Osteocyte (in vitro differentiated cells): ENCODE results near the gene EPS8L2. TPM values are rescaled to one million over a fixed set of nuclear protein-coding genes. Genes with fewer than 3 reads are reported as not detected.
A peak's percentile ranks its signal among the peaks of the same experiment; 100 is the strongest.

Experiments
- DNase-seq: peaks from one replicate; pipeline ENCODE4 v3.0.0; 2021; ENCODE audit warnings: mixed read lengths; ENCODE audit not compliant: unreplicated experiment; ENCODE audit errors: extremely low spot score
- H3K27ac Mint-ChIP-seq: one replicate; pipeline ENCODE4 v1.8.0; 2021; ENCODE audit warnings: mild to moderate bottlenecking, mixed read lengths; ENCODE audit not compliant: unreplicated experiment
- H3K27me3 Mint-ChIP-seq: one replicate; pipeline ENCODE4 v1.8.0; 2021; ENCODE audit warnings: mixed read lengths; ENCODE audit not compliant: unreplicated experiment
- H3K36me3 Mint-ChIP-seq: one replicate; pipeline ENCODE4 v1.8.0; 2021; ENCODE audit warnings: mixed read lengths; ENCODE audit not compliant: unreplicated experiment
- H3K4me1 Mint-ChIP-seq: one replicate; pipeline ENCODE4 v1.8.0; 2021; ENCODE audit warnings: mixed read lengths; ENCODE audit not compliant: unreplicated experiment
- H3K4me3 Mint-ChIP-seq: one replicate; pipeline ENCODE4 v1.8.0; 2021; ENCODE audit warnings: mild to moderate bottlenecking, moderate library complexity, mixed read lengths; ENCODE audit not compliant: unreplicated experiment
- H3K9me3 Mint-ChIP-seq: one replicate; pipeline ENCODE4 v1.8.0; 2021; ENCODE audit warnings: mixed read lengths; ENCODE audit not compliant: unreplicated experiment
- CTCF ChIP-seq: fragments of 200-600 bp; sonication (generic); IDR thresholded peaks from 2 replicates; pipeline ENCODE4 v1.5.0; 2021; ENCODE audit warnings: antibody characterized with exemption, mild to moderate bottlenecking, moderate library complexity
- total RNA-seq: library from RNA; stranded (reverse); gene quantifications from 2 replicates; pipeline ENCODE4 v1.2.1, GENCODE V29; 2021

EPS8L2 gene
- total RNA-seq, 1 donor from 2014 or later = 39.3 TPM

DNA sequence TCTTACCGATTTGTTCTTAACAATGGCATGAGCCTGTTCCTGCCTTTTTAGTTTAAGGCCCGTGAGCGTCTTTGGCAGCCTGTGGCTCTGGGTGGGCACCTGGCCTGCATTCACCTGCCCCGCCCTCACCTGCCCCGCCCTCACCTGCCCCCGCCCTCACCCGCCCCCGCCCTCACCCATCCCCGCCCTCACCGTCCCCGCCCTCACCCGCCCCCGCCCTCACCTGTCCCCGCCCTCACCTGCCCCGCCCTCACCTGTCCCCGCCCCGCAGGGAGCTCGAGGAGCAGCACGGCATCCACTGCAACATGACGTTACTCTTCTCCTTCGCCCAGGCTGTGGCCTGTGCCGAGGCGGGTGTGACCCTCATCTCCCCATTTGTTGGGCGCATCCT lies 57.0 kb downstream of the EPS8L2 start:
- no peak for DNase-seq
- Mint-ChIP-seq H3K36me3 (peaks cover 21% of the 10 kb centered on the region), H3K4me1 (peaks cover 7% of the 10 kb centered on the region), H3K27me3 (no peaks in the 10 kb centered on the region), H3K4me3 (no peak overlapping the region), H3K27ac (peak overlapping the region; percentile 29), H3K9me3 (no peaks in the 10 kb centered on the region)
- no peak for TF ChIP-seq CTCF

DNA sequence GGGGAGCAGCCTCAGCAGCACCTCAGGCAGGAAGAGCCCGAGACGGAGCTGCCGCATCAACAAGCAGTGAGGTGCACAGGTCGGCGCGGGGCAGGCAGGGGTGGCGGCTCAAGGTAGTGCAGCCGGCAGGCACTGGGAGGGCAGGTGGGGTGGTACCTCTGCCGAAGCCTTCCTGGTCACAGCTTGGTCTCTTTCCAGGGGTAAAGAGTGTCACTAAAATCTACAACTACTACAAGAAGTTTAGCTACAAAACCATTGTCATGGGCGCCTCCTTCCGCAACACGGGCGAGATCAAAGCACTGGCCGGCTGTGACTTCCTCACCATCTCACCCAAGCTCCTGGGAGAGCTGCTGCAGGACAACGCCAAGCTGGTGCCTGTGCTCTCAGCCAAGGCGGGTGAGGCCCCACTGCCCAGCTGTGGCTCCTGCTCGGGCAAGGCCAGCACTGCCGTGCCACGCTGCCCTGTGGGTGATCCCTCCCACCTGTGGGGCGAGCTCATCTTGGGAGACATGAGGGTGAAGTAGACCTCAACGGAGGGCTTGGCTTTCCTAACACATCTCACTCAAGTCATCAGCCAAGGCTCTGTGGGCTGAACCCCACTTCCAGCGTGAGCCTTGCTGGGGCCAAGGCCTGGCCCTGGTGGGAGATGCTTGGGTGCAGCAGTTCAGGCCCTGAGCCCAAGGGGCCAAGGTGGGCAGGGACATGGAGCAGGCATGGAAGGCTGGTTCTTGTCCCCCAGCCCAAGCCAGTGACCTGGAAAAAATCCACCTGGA lies 57.7 kb downstream of the EPS8L2 start:
- H3K4me3 Mint-ChIP-seq = no peak overlapping the region
- no peaks in the 10 kb centered on the region for H3K27me3 Mint-ChIP-seq
- peaks cover 7% of the 10 kb centered on the region for H3K4me1 Mint-ChIP-seq
- H3K36me3 Mint-ChIP-seq = peaks cover 19% of the 10 kb centered on the region
- no peak for DNase-seq
- H3K9me3 Mint-ChIP-seq = no peaks in the 10 kb centered on the region
- no peak for TF ChIP-seq CTCF
- no peak overlapping the region for H3K27ac Mint-ChIP-seq

- peaks cover 17% of the 10 kb centered on the region for H3K36me3 Mint-ChIP-seq
- H3K27ac Mint-ChIP-seq = no peak overlapping the region
- H3K27me3 Mint-ChIP-seq = no peaks in the 10 kb centered on the region
- no peak for TF ChIP-seq CTCF
- DNase-seq = no peak
- peaks cover 7% of the 10 kb centered on the region for H3K4me1 Mint-ChIP-seq
- H3K4me3 Mint-ChIP-seq = no peak overlapping the region
- no peaks in the 10 kb centered on the region for H3K9me3 Mint-ChIP-seq
Measured at GRCh38 chr11:764322-765024, 58.4 kb downstream of the EPS8L2 start.

- Mint-ChIP-seq H3K4me3 (no peak overlapping the region), H3K9me3 (no peaks in the 10 kb centered on the region), H3K36me3 (peaks cover 13% of the 10 kb centered on the region), H3K27me3 (no peaks in the 10 kb centered on the region), H3K4me1 (peaks cover 7% of the 10 kb centered on the region), H3K27ac (peak overlapping the region; percentile 1)
- peak; percentile 55 for TF ChIP-seq CTCF
- DNase-seq = no peak
Measured at GRCh38 chr11:765025-765801, 59.2 kb downstream of the EPS8L2 start.

- no peak for TF ChIP-seq CTCF
- H3K27ac Mint-ChIP-seq = peak overlapping the region; percentile 1
- no peaks in the 10 kb centered on the region for H3K27me3 Mint-ChIP-seq
- peaks cover 7% of the 10 kb centered on the region for H3K4me1 Mint-ChIP-seq
- H3K36me3 Mint-ChIP-seq = peaks cover 12% of the 10 kb centered on the region
- DNase-seq = no peak
- H3K9me3 Mint-ChIP-seq = no peaks in the 10 kb centered on the region
- H3K4me3 Mint-ChIP-seq = no peak overlapping the region
Measured at GRCh38 chr11:765802-766091, 59.7 kb downstream of the EPS8L2 start.
